DOHH2 (cell line): ENCODE measurements around the gene MICU2.

Source experiments
- H3F3A ChIP-seq: fragments of 200-600 bp; sonication (generic), shearing (Covaris generic); 2 replicates; pipeline ENCODE4 v1.6.0; 2016; ENCODE audit warnings: antibody characterized with exemption, mild to moderate bottlenecking; ENCODE audit not compliant: control insufficient read depth, insufficient read depth
- H3K27ac ChIP-seq: fragments of 200-600 bp; sonication (generic); 2 replicates; pipeline ENCODE4 v1.5.1; 2014; ENCODE audit warnings: low read depth, mild to moderate bottlenecking, low read length, moderate library complexity
- H3K27me3 ChIP-seq: fragments of 200-600 bp; sonication (generic); 2 replicates; pipeline ENCODE4 v1.6.1; 2014; ENCODE audit warnings: mild to moderate bottlenecking, low read length, mixed read lengths; ENCODE audit not compliant: control insufficient read depth
- H3K36me3 ChIP-seq: fragments of 200-600 bp; sonication (generic); 2 replicates; pipeline ENCODE4 v1.6.1; 2014; ENCODE audit warnings: mild to moderate bottlenecking, low read length, moderate library complexity, mixed read lengths; ENCODE audit not compliant: control insufficient read depth
- H3K4me1 ChIP-seq: fragments of 200-600 bp; sonication (generic); 2 replicates; pipeline ENCODE4 v1.6.1; 2014; ENCODE audit warnings: mild to moderate bottlenecking, low read length, mixed read lengths; ENCODE audit not compliant: control insufficient read depth
- H3K4me2 ChIP-seq: fragments of 200-600 bp; sonication (generic); 2 replicates; pipeline ENCODE4 v1.6.0; 2014; ENCODE audit warnings: mild to moderate bottlenecking, low read length, moderate library complexity
- H3K4me3 ChIP-seq: fragments of 200-600 bp; sonication (generic); 2 replicates; pipeline ENCODE4 v1.5.1; 2014; ENCODE audit warnings: mild to moderate bottlenecking, low read length, mixed read lengths
- H3K79me2 ChIP-seq: fragments of 200-600 bp; sonication (generic); 2 replicates; pipeline ENCODE4 v1.6.1; 2014; ENCODE audit warnings: mild to moderate bottlenecking, low read length, mixed read lengths; ENCODE audit not compliant: control insufficient read depth
- H3K9me2 ChIP-seq: fragments of 200-600 bp; sonication (generic); replicated peaks from 2 replicates; pipeline ENCODE4 v1.6.1; 2014; ENCODE audit warnings: mild to moderate bottlenecking, low read length, mixed read lengths; ENCODE audit not compliant: control insufficient read depth
- H3K9me3 ChIP-seq: fragments of 200-600 bp; sonication (generic); 2 replicates; pipeline ENCODE4 v1.6.1; 2014; ENCODE audit warnings: antibody characterized with exemption, low read length, mixed read lengths; ENCODE audit not compliant: control insufficient read depth, insufficient read depth
- H4K20me1 ChIP-seq: fragments of 200-600 bp; sonication (generic); 2 replicates; pipeline ENCODE4 v1.6.0; 2014; ENCODE audit warnings: low read depth, mild to moderate bottlenecking, antibody characterized with exemption, low read length, moderate library complexity; ENCODE audit not compliant: control insufficient read depth, insufficient read depth
- EZH2phosphoT487 ChIP-seq: fragments of 200-600 bp; sonication (generic); IDR thresholded peaks from 2 replicates; pipeline ENCODE4 v1.6.1; 2017; ENCODE audit warnings: borderline replicate concordance, mild to moderate bottlenecking, antibody characterized with exemption, low read length, moderate library complexity, mixed read lengths
- TF ChIP-seq, protein P1 (sequence below): fragments of 200-600 bp; sonication (generic); IDR thresholded peaks from one replicate; pipeline ENCODE4 v1.5.1; 2014; ENCODE audit warnings: antibody characterized with exemption, mild to moderate bottlenecking, low read depth, low read length; ENCODE audit not compliant: poor library complexity, severe bottlenecking

MICU2 gene

DNA sequence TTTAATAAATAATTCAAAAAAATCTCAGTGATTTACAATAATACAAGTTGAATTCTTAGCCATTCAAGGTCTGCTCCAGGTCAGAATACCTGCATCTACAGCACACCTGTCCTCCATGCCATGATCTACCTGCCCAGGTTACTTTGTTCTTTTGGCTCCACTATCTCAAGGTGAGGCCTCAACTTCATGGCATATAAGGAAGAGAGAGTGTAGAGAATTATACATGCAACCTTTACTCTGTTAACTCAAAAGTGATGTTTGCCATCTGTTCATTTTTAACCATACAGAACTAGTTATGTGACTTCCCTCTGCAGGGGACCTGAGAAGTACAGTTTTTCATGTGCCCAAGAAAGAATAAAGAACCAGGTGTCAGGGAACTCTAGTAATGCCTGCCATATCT lies 28.2 kb upstream of the MICU2 start:
- Histone ChIP-seq H3F3A (no peaks in the 10 kb centered on the region), H3K79me2 (no peaks in the 10 kb centered on the region), H3K27ac (no peak overlapping the region), H3K9me3 (no peaks in the 10 kb centered on the region), H3K36me3 (no peaks in the 10 kb centered on the region), H3K27me3 (no peaks in the 10 kb centered on the region), H3K9me2 (no peaks in the 10 kb centered on the region), H3K4me1 (no peaks in the 10 kb centered on the region), H4K20me1 (no peaks in the 10 kb centered on the region), H3K4me2 (no peak overlapping the region), H3K4me3 (no peak overlapping the region)
- TF ChIP-seq, protein P1, sequence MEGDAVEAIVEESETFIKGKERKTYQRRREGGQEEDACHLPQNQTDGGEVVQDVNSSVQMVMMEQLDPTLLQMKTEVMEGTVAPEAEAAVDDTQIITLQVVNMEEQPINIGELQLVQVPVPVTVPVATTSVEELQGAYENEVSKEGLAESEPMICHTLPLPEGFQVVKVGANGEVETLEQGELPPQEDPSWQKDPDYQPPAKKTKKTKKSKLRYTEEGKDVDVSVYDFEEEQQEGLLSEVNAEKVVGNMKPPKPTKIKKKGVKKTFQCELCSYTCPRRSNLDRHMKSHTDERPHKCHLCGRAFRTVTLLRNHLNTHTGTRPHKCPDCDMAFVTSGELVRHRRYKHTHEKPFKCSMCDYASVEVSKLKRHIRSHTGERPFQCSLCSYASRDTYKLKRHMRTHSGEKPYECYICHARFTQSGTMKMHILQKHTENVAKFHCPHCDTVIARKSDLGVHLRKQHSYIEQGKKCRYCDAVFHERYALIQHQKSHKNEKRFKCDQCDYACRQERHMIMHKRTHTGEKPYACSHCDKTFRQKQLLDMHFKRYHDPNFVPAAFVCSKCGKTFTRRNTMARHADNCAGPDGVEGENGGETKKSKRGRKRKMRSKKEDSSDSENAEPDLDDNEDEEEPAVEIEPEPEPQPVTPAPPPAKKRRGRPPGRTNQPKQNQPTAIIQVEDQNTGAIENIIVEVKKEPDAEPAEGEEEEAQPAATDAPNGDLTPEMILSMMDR: no peak
- TF ChIP-seq EZH2phosphoT487: no peak

DNA sequence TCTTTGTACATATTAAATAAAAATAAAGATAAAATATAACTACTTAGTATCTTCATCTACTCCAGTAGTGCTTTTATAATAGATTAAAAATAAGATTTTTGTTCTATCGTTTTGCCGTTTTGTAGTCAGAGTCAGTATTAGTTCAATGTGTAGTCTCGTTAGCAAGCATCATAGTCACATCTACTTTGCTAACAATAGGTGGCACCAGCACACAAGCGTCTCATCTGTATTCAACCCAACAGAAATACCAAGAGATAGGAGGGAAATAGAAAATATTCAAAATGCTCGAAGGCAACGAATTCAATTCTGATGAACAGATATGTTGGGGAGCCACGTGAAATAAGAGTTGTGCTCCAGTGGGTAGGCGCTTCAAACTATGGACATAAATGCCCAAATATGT lies 21.4 kb upstream of the MICU2 start:
- Histone ChIP-seq H3K27ac (no peak overlapping the region), H3K4me1 (no peaks in the 10 kb centered on the region), H3K27me3 (peaks cover 6% of the 10 kb centered on the region; the same call in 1 of the 2 replicates), H3K9me3 (no peaks in the 10 kb centered on the region), H3F3A (no peaks in the 10 kb centered on the region), H3K36me3 (no peaks in the 10 kb centered on the region), H3K4me2 (no peak overlapping the region), H3K79me2 (no peaks in the 10 kb centered on the region), H4K20me1 (no peaks in the 10 kb centered on the region), H3K4me3 (no peak overlapping the region), H3K9me2 (no peaks in the 10 kb centered on the region)
- TF ChIP-seq EZH2phosphoT487: no peak
- TF ChIP-seq, protein P1: peak; percentile 56

DNA sequence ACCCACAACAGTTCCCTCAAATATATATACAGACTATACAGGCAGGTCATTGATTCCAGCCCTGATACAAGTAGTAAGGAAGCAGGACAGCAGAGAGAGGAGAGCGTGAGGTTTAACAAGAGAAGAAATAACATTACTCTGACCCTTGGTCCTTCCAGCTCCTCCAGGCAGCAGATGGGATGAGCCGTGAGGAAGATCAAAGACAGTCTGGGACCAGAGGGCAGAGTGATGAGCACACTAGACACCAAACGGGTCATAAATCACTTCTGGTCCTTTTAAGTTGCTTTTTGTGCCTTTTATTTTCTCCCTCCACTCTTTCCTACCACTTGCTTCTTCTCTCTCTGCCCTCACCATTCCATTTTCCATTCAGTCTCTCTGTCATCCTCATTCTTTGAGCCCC lies 16.9 kb upstream of the MICU2 start:
- no peak overlapping the region for H3K4me3 ChIP-seq
- TF ChIP-seq EZH2phosphoT487: no peak
- TF ChIP-seq, protein P1: no peak
- no peak overlapping the region for H3K4me2 ChIP-seq
- peaks cover 14% of the 10 kb centered on the region for H3K27me3 ChIP-seq
- no peaks in the 10 kb centered on the region for H3K4me1 ChIP-seq
- no peaks in the 10 kb centered on the region for H4K20me1 ChIP-seq
- no peaks in the 10 kb centered on the region for H3K79me2 ChIP-seq
- H3K36me3 ChIP-seq: no peaks in the 10 kb centered on the region
- H3K9me3 ChIP-seq: no peaks in the 10 kb centered on the region
- H3K27ac ChIP-seq: no peak overlapping the region
- H3F3A ChIP-seq: no peaks in the 10 kb centered on the region
- H3K9me2 ChIP-seq: no peaks in the 10 kb centered on the region
